H1 (cell line): ENCODE results near the gene FTSJ3.

Experiments
- EP300 ChIP-seq, 2 experiments: IDR thresholded peaks; 1 replicate in 1 of 2; 2 replicates in 1 of 2; pipeline ENCODE4 v1.6.1; 2011 to 2012; ENCODE audit warnings: low read depth in 2 of 2, low read length in 2 of 2, mild to moderate bottlenecking in 2 of 2, borderline replicate concordance in 1 of 2, inconsistent platforms in 1 of 2, moderate library complexity in 1 of 2
- SIN3A ChIP-seq, 2 experiments: IDR thresholded peaks in 1 of 2; conservative IDR thresholded peaks in 1 of 2; 2 replicates each; pipeline ENCODE4 v1.6.1; 2011 to 2012; ENCODE audit warnings: low read length in 2 of 2, improper control_type of control experiment in 1 of 2, low read depth in 1 of 2, mild to moderate bottlenecking in 1 of 2
- SP1 ChIP-seq: IDR thresholded peaks from 2 replicates; pipeline ENCODE4 v1.6.1; 2011; ENCODE audit warnings: low read depth, low read length
- TF ChIP-seq, protein P1 (sequence below), 3 experiments: IDR thresholded peaks; 1 replicate in 2 of 3; 2 replicates in 1 of 3; pipeline versions ENCODE4 v1.5.1 to v1.6.1; 2011; ENCODE audit warnings: low read length in 3 of 3, mild to moderate bottlenecking in 3 of 3, inconsistent platforms in 2 of 3, low read depth in 1 of 3, moderate library complexity in 1 of 3; ENCODE audit not compliant: insufficient read depth in 1 of 3; ENCODE audit errors: control extremely low read depth in 1 of 3
- TF ChIP-seq, protein P2 (sequence below): IDR thresholded peaks from 2 replicates; pipeline ENCODE4 v1.6.1; 2012; ENCODE audit warnings: inconsistent platforms

DNA sequence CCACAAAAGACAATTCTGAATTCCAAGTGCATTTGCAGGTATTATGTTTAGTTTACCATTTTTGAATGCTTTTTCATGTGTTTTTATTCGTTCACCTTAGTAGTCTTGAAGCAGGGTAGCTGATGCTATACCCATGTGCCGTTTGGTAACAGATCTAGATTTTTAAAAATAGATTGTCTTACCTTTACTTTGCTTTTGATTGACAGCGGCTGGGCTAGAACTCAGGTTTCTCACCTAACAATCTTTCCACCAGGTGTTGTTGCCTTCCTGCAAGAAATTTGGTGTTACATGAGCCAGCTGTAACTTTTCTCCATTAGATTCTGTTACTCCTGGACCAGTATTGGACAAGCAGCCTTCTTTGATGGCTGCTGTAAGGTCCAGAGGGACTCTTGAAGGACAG is 1.5 kb upstream of the FTSJ3 start:
- TF ChIP-seq SP1, result no peak
- TF ChIP-seq, protein P1, sequence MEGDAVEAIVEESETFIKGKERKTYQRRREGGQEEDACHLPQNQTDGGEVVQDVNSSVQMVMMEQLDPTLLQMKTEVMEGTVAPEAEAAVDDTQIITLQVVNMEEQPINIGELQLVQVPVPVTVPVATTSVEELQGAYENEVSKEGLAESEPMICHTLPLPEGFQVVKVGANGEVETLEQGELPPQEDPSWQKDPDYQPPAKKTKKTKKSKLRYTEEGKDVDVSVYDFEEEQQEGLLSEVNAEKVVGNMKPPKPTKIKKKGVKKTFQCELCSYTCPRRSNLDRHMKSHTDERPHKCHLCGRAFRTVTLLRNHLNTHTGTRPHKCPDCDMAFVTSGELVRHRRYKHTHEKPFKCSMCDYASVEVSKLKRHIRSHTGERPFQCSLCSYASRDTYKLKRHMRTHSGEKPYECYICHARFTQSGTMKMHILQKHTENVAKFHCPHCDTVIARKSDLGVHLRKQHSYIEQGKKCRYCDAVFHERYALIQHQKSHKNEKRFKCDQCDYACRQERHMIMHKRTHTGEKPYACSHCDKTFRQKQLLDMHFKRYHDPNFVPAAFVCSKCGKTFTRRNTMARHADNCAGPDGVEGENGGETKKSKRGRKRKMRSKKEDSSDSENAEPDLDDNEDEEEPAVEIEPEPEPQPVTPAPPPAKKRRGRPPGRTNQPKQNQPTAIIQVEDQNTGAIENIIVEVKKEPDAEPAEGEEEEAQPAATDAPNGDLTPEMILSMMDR (IDR thresholded peaks at IDR 0.05; ENCODE audit: control extremely low read depth in 1 of 3, insufficient read depth in 1 of 3, low read depth in 1 of 3, low read length in 3 of 3), result no peak
- TF ChIP-seq, protein P2, sequence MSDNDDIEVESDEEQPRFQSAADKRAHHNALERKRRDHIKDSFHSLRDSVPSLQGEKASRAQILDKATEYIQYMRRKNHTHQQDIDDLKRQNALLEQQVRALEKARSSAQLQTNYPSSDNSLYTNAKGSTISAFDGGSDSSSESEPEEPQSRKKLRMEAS, result no peak
- no peak for TF ChIP-seq EP300 (IDR thresholded peaks at IDR 0.05; ENCODE audit: borderline replicate concordance in 1 of 2, low read depth in 2 of 2, low read length in 2 of 2)
- TF ChIP-seq SIN3A (conservative IDR thresholded peaks at IDR 0.05 in 1 of 2, IDR thresholded peaks at IDR 0.05 in 1 of 2; ENCODE audit: low read depth in 1 of 2, low read length in 2 of 2), result no peak
